ENCODE results near the gene MYT1. TPM values are rescaled to one million over a fixed set of nuclear protein-coding genes. Genes with fewer than 3 reads are reported as not detected.
A peak's percentile ranks its signal among the peaks of the same experiment; 100 is the strongest.

Gene MYT1
- total and polyA plus RNA-seq, 2 of the 13 experiments (the other 11 are each of a cell fraction or from before 2014, with no cell fraction given): 0.58 to 2.5 TPM

GRCh38 chr20:64238115-64238825 lies 74.0 kb downstream of the MYT1 start (continued):
- TF ChIP-seq EHMT2 (IDR thresholded peaks at IDR 0.05; ENCODE audit: borderline replicate concordance, low read depth, low read length) (peak; percentile 72; the same call in 1 of the 2 replicates), PLRG1 (conservative IDR thresholded peaks at IDR 0.05) (no peak), NCOA5 (CRISPR knock-in tag; IDR thresholded peaks at IDR 0.05) (no peak), ZNF337 (CRISPR knock-in tag; IDR thresholded peaks at IDR 0.05; ENCODE audit: borderline replicate concordance, low read depth) (0 out of 2 replicates have a peak, but pooled peaks have one; percentile 91), SKI (IDR thresholded peaks at IDR 0.05; ENCODE audit: partially characterized antibody) (peak; percentile 60), ATRX (CRISPR knock-in tag; IDR thresholded peaks at IDR 0.05; ENCODE audit: borderline replicate concordance) (no peak), ZNF101 (CRISPR knock-in tag; IDR thresholded peaks at IDR 0.05; ENCODE audit: borderline replicate concordance, low read depth) (no peak), CENPBD1 (CRISPR knock-in tag; IDR thresholded peaks at IDR 0.05; ENCODE audit: borderline replicate concordance, low read depth) (no peak), HNF1A (IDR thresholded peaks at IDR 0.05; ENCODE audit: low read depth) (no peak), HNF1A (CRISPR knock-in tag; IDR thresholded peaks at IDR 0.05; ENCODE audit: borderline replicate concordance) (no peak; the same call in 1 of the 2 replicates), HOXA9 (CRISPR knock-in tag; IDR thresholded peaks at IDR 0.05; ENCODE audit: borderline replicate concordance) (no peak), MTF2 (CRISPR knock-in tag; IDR thresholded peaks at IDR 0.05; ENCODE audit: borderline replicate concordance) (no peak), MLLT10 (CRISPR knock-in tag; IDR thresholded peaks at IDR 0.05) (no peak), HIC2 (CRISPR knock-in tag; IDR thresholded peaks at IDR 0.05; ENCODE audit: low read depth) (peak; percentile 49; the same call in 1 of the 2 replicates), WIZ (CRISPR knock-in tag; IDR thresholded peaks at IDR 0.05) (no peak), ZNF33A (CRISPR knock-in tag; IDR thresholded peaks at IDR 0.05; ENCODE audit: borderline replicate concordance) (no peak), POGK (CRISPR knock-in tag; conservative IDR thresholded peaks at IDR 0.05) (no peak), ZNF674 (CRISPR knock-in tag; IDR thresholded peaks at IDR 0.05; ENCODE audit: low read depth) (no peak), FOXP1 (IDR thresholded peaks at IDR 0.05) (no peak), FOXP1 (CRISPR knock-in tag; IDR thresholded peaks at IDR 0.05) (peak; percentile 72)

Data from HepG2 (cell line).